Myocyte (in vitro differentiated cells): ENCODE data around the gene ACAN. TPM values are rescaled to one million over a fixed set of nuclear protein-coding genes. Genes with fewer than 3 reads are reported as not detected.
A peak's percentile ranks its signal among the peaks of the same experiment; 100 is the strongest.

ENCODE experiments used
- DNase-seq: peaks from one replicate; pipeline ENCODE4 v3.0.0-alpha.2; 2012; ENCODE audit warnings: low read depth
- total RNA-seq: library from RNA; depleted of rRNA; stranded (reverse); fragments of >200 nt; gene quantifications from 2 replicates; pipeline ENCODE4 v1.2.3, GENCODE V29; 2014

ACAN gene
- total RNA-seq, 1 donor from 2014 or later: 0.08 TPM

- peak; percentile 67 for DNase-seq
Measured at GRCh38 chr15:88920186-88920891, 117.1 kb downstream of the ACAN start.

GRCh38 chr15:88920892-88921435 lies 117.7 kb downstream of the ACAN start:
- peak; percentile 25 for DNase-seq

Other genes starting within 250 kb of the ACAN start
- gene AEN, start 182.1 kb upstream of the ACAN start, total RNA-seq: 50.3 and 52.3 TPM in 2 replicates
- gene ISG20, start 164.4 kb upstream of the ACAN start, total RNA-seq: 0.16 and 0.29 TPM in 2 replicates
- gene HAPLN3, start 92.1 kb downstream of the ACAN start, total RNA-seq: 8.7 and 11.9 TPM in 2 replicates
- gene MFGE8, start 109.9 kb downstream of the ACAN start, total RNA-seq: 149 and 193 TPM in 2 replicates